Measurements from ENCODE around the gene DAPK1.

DAPK1 gene

DNA sequence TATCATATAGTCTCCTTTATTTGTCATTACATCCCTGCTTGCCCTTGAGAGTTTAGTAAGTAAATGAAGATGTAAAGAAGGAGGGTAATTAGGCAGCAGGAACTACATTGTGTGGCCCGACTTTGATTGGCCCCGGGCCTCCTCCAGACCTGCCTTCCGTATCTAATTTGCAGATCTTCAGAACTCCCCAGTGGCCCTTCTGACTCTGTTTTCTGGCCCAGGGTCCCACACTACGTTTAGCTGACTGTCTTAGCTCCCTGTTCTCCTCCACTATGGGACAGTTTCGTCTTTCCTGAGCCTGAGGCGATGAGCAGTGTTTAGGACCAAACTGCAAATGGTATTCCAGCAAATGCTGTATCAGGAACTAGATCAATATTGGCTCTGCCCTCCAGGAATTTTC lies 206.7 kb downstream of the DAPK1 start:
- DNase-seq (ENCODE audit: low read depth): no peak
- TF ChIP-seq, protein P1, sequence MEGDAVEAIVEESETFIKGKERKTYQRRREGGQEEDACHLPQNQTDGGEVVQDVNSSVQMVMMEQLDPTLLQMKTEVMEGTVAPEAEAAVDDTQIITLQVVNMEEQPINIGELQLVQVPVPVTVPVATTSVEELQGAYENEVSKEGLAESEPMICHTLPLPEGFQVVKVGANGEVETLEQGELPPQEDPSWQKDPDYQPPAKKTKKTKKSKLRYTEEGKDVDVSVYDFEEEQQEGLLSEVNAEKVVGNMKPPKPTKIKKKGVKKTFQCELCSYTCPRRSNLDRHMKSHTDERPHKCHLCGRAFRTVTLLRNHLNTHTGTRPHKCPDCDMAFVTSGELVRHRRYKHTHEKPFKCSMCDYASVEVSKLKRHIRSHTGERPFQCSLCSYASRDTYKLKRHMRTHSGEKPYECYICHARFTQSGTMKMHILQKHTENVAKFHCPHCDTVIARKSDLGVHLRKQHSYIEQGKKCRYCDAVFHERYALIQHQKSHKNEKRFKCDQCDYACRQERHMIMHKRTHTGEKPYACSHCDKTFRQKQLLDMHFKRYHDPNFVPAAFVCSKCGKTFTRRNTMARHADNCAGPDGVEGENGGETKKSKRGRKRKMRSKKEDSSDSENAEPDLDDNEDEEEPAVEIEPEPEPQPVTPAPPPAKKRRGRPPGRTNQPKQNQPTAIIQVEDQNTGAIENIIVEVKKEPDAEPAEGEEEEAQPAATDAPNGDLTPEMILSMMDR (IDR thresholded peaks at IDR 0.05; ENCODE audit: insufficient read depth, low read depth, low read length, missing control alignments): no peak
- no peak overlapping the region for H3K4me3 ChIP-seq (ENCODE audit: low read length)

DNA sequence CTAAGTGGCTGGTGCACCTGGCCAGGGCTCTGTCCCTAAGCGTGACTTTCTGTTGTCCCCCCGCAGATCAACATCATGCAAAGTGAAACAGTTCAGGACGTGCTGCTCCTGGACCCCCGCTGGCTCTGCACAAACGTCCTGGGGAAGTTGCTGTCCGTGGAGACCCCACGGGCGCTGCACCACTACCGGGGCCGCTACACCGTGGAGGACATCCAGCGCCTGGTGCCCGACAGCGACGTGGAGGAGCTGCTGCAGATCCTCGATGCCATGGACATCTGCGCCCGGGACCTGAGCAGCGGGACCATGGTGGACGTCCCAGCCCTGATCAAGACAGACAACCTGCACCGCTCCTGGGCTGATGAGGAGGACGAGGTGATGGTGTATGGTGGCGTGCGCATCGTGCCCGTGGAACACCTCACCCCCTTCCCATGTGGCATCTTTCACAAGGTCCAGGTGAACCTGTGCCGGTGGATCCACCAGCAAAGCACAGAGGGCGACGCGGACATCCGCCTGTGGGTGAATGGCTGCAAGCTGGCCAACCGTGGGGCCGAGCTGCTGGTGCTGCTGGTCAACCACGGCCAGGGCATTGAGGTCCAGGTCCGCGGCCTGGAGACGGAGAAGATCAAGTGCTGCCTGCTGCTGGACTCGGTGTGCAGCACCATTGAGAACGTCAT lies 208.5 kb downstream of the DAPK1 start:
- DNase-seq (ENCODE audit: low read depth): no peak
- TF ChIP-seq, protein P1 (IDR thresholded peaks at IDR 0.05; ENCODE audit: insufficient read depth, low read depth, low read length, missing control alignments): no peak
- H3K4me3 ChIP-seq (ENCODE audit: low read length): no peak overlapping the region

DNA sequence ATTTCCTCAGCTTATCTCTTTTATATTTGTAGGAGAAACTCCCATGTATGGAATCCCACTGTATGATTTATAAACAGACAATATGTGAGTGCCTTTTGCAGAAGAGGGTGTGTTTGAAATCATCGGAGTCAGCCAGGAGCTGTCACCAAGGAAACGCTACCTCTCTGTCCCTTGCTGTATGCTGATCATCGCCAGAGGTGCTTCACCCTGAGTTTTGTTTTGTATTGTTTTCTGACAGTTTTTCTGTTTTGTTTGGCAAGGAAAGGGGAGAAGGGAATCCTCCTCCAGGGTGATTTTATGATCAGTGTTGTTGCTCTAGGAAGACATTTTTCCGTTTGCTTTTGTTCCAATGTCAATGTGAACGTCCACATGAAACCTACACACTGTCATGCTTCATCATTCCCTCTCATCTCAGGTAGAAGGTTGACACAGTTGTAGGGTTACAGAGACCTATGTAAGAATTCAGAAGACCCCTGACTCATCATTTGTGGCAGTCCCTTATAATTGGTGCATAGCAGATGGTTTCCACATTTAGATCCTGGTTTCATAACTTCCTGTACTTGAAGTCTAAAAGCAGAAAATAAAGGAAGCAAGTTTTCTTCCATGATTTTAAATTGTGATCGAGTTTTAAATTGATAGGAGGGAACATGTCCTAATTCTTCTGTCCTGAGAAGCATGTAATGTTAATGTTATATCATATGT lies 210.3 kb downstream of the DAPK1 start:
- no peak for DNase-seq (ENCODE audit: low read depth)
- TF ChIP-seq, protein P1 (IDR thresholded peaks at IDR 0.05; ENCODE audit: insufficient read depth, low read depth, low read length, missing control alignments): no peak
- no peak overlapping the region for H3K4me3 ChIP-seq (ENCODE audit: low read length)

DNA sequence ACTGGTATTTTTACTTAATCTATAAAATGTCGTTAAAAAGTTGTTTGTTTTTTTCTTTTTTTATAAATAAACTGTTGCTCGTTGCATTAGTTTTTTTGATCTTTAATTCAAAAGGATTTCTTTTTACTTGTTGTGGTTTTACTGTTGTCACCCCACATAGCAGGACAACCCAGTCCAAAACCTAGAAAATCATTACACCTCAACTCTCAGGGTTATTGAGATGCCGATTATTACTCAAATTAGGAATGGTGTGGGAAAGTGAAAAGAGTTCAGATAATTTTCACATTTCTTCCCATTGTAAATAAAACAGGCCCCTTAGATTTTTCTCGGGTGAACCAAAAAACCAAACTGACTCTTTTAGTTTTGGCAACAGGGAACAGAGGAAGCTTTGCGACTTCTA lies 210.9 kb downstream of the DAPK1 start:
- no peak for DNase-seq (ENCODE audit: low read depth)
- H3K4me3 ChIP-seq (ENCODE audit: low read length): no peak overlapping the region
- TF ChIP-seq, protein P1 (IDR thresholded peaks at IDR 0.05; ENCODE audit: insufficient read depth, low read depth, low read length, missing control alignments): no peak

DNA sequence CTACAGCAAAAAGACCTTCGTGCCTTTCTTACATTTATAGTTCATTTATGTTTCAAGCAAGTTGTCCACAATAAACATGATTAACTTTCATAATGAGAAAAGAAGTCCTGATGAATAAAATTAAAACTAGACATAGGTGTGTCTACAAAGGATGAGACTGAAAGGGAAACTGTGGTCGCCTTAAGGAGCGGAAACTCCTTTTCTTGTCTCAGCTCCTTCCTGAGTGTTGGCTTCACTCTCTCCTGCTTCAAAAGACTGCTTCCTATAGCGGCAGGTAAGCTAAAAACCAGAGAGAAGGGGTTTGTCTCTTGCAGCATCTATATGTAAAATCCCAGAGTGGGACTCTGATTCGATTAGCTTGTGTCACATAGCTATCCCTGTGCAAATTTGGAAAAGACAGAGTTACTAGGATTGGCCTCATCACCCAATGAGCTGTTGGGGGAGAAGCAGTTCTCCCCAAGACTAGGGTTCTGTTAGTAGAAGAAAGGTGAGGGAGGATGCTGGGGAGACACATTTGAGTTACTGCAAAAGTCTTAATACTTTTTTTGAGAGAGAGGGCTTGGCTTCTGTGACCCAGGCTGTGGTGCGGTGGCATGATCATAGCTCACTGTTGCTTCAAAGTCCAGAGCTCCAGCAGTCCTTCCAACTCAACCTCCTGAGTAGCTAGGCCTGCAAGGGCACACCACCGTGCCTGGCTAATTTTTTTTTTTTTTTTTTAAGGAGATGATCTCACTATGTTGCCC lies 211.5 kb downstream of the DAPK1 start:
- TF ChIP-seq, protein P1 (IDR thresholded peaks at IDR 0.05; ENCODE audit: insufficient read depth, low read depth, low read length, missing control alignments): no peak
- H3K4me3 ChIP-seq (ENCODE audit: low read length): no peak overlapping the region
- DNase-seq (ENCODE audit: low read depth): no peak

DNA sequence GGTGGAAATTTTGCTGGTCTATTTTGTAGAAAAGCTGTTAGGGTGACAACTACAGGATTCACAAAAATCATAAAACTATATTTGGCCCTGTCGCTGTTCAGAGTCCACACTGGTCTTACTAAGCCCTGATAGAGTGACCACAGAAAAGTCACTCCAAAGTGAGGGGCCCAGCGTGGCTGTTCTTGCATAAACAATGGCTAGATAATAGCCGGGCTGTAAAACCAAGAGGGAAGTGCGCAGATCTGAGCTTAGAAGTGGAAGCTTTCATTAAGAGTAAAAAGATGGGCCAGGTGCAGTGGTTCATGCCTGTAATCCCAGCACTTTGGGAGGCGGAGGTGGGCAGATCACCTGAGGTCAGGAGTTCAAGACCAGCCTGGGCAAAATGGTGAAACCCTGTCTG lies 212.8 kb downstream of the DAPK1 start:
- TF ChIP-seq, protein P1 (IDR thresholded peaks at IDR 0.05; ENCODE audit: insufficient read depth, low read depth, low read length, missing control alignments): no peak
- H3K4me3 ChIP-seq (ENCODE audit: low read length): no peak overlapping the region
- no peak for DNase-seq (ENCODE audit: low read depth)

All from epithelial cell of esophagus (primary cell).